Calu3 (cell line): ENCODE data around the gene SLMAP. TPM values are rescaled to one million over a fixed set of nuclear protein-coding genes. Genes with fewer than 3 reads are reported as not detected.

Experiments used
- BruUV-seq: library from RNA; stranded (reverse); fragments of 400-500 nt; replicated peaks from 2 replicates; lab custom pipeline; 2021; lab: Mats Ljungman, UMichigan
- CTCF ChIA-PET: fragments of 300-600 bp; sonication (Branson Sonifier 250); formaldehyde crosslinking; loops from one replicate; lab custom pipeline; 2022; ENCODE audit warnings: antibody characterized with exemption; lab: Charles Lee
- DNase-seq: peaks from one replicate; pipeline ENCODE4 v3.0.0; 2022
- H3K27ac Mint-ChIP-seq: one replicate; pipeline ENCODE4 v1.8.0; 2022; ENCODE audit warnings: mixed read lengths; ENCODE audit not compliant: unreplicated experiment
- H3K27me3 Mint-ChIP-seq: one replicate; pipeline ENCODE4 v1.8.0; 2022; ENCODE audit warnings: mixed read lengths; ENCODE audit not compliant: unreplicated experiment
- H3K36me3 Mint-ChIP-seq: one replicate; pipeline ENCODE4 v1.8.0; 2022; ENCODE audit warnings: mild to moderate bottlenecking, moderate library complexity, mixed read lengths; ENCODE audit not compliant: insufficient read depth, unreplicated experiment
- H3K4me1 Mint-ChIP-seq: one replicate; pipeline ENCODE4 v1.8.0; 2022; ENCODE audit warnings: mild to moderate bottlenecking, low read depth, mixed read lengths; ENCODE audit not compliant: unreplicated experiment
- H3K4me3 Mint-ChIP-seq: one replicate; pipeline ENCODE4 v1.8.0; 2022; ENCODE audit warnings: mild to moderate bottlenecking, low read depth, moderate library complexity, mixed read lengths; ENCODE audit not compliant: unreplicated experiment
- H3K9me3 Mint-ChIP-seq: one replicate; pipeline ENCODE4 v1.8.0; 2022; ENCODE audit warnings: low read depth, mixed read lengths; ENCODE audit not compliant: unreplicated experiment
- intact Hi-C: fragments of 100-400 bp; cut with micrococcal nuclease; formaldehyde crosslinking; loops from one replicate; pipeline ENCODE4 v1.10.0; 2022; ENCODE audit not compliant: unreplicated experiment
- total RNA-seq: library from RNA; stranded (reverse); gene quantifications from 2 replicates; pipeline ENCODE4 v1.2.3, GENCODE V29; 2022
- TF ChIP-seq, protein P1 (sequence below): fragments of 200-600 bp; IDR thresholded peaks from one replicate; pipeline ENCODE4 v1.8.0; 2022; ENCODE audit warnings: antibody characterized with exemption; ENCODE audit not compliant: unreplicated experiment

The SLMAP gene
- total RNA-seq, 1 experiment from 2014 or later, result 114 TPM

DNA sequence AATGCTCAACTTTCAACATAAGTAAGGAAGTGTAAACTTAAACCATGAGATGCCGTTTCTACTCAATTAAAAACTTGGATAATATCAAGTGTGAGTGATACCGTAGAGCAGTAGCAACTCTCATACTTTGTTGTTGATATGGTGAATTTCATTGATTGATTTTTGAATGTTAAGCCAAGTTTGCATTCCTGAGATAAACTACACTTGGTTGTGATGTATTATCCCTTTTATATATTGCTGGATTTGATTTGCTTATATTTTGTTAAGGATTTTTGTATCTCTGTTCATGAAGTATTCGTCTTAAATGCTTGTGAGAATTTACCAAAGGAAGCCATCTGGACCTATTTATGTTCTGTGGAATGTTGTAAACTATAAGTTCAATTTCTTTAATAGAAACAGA is 21.7 kb downstream of the SLMAP start:
- H3K27me3 Mint-ChIP-seq, result no peaks in the 10 kb centered on the region
- no peak overlapping the region for H3K27ac Mint-ChIP-seq
- TF ChIP-seq, protein P1, sequence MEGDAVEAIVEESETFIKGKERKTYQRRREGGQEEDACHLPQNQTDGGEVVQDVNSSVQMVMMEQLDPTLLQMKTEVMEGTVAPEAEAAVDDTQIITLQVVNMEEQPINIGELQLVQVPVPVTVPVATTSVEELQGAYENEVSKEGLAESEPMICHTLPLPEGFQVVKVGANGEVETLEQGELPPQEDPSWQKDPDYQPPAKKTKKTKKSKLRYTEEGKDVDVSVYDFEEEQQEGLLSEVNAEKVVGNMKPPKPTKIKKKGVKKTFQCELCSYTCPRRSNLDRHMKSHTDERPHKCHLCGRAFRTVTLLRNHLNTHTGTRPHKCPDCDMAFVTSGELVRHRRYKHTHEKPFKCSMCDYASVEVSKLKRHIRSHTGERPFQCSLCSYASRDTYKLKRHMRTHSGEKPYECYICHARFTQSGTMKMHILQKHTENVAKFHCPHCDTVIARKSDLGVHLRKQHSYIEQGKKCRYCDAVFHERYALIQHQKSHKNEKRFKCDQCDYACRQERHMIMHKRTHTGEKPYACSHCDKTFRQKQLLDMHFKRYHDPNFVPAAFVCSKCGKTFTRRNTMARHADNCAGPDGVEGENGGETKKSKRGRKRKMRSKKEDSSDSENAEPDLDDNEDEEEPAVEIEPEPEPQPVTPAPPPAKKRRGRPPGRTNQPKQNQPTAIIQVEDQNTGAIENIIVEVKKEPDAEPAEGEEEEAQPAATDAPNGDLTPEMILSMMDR, result no peak
- DNase-seq, result no peak
- intact Hi-C loops, result loop anchor here (2.0 kb wide), 1 partner anchor 19 kb away; no protein-coding TSS in a partner anchor
- H3K4me1 Mint-ChIP-seq, result peaks cover 25% of the 10 kb centered on the region
- CTCF ChIA-PET, result interaction anchor here (0.6 kb wide), 1 partner anchor 405 kb away, joined by 4 read pairs; no protein-coding TSS in a partner anchor
- H3K9me3 Mint-ChIP-seq, result no peaks in the 10 kb centered on the region
- no TSS peak for BruUV-seq
- H3K4me3 Mint-ChIP-seq, result no peak overlapping the region
- H3K36me3 Mint-ChIP-seq, result peaks cover 2% of the 10 kb centered on the region

DNA sequence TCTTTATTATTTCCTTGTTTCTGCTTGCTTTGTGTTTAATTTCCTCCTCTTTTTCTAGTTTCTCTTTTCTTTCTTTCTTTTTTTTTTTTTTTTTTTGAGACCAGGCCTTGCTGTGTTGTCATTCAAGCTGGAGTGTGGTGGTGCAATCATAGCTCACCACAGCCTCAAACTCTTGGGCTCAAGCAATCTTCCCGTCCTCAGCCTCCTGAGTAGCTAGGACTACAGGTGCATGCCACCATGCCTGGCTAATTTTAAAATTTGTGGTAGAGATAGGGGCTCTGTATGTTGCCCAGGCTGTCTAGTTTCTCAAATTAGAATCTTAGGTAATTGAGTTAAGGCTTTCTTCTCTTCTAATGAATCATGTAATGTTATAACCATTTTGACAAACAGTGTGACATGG is 22.4 kb downstream of the SLMAP start:
- TF ChIP-seq, protein P1, result no peak
- no peak for DNase-seq
- no peak overlapping the region for H3K4me3 Mint-ChIP-seq

DNA sequence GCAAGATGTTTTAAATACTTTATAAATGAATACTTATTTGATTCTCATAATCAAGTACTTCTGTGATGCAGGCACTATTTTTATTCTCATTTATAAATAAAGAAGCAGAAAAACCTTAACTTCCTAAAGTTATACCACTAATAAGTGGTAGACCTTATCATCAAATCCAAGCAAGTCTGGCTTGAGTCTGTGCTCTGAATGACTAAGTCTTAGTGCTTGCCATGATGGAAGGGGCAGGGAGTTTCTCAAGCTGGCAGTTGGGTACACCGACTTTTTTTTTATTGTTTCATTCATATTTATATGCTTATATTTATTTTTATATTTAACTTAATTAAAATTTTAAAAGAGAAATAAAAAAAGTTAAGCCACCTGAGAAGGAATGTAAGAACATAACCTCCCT is 23.6 kb downstream of the SLMAP start:
- Mint-ChIP-seq H3K27me3 (no peaks in the 10 kb centered on the region), H3K36me3 (peaks cover 5% of the 10 kb centered on the region), H3K9me3 (no peaks in the 10 kb centered on the region), H3K27ac (no peak overlapping the region), H3K4me1 (peaks cover 36% of the 10 kb centered on the region), H3K4me3 (no peak overlapping the region)
- intact Hi-C loops, result loop anchor here (2.0 kb wide), 1 partner anchor 17 kb away; no protein-coding TSS in a partner anchor
- DNase-seq, result no peak
- CTCF ChIA-PET, result no interaction called here
- no TSS peak for BruUV-seq
- TF ChIP-seq, protein P1, result no peak

More for the DNA sequence above, 22.4 kb downstream of the SLMAP start:
- BruUV-seq, result no TSS peak
- H3K9me3 Mint-ChIP-seq, result no peaks in the 10 kb centered on the region
- peak overlapping the region; percentile 19 for H3K27ac Mint-ChIP-seq
- H3K27me3 Mint-ChIP-seq, result no peaks in the 10 kb centered on the region
- intact Hi-C loops, result loop anchor here (2.0 kb wide), 1 partner anchor 18 kb away; no protein-coding TSS in a partner anchor
- peaks cover 32% of the 10 kb centered on the region for H3K4me1 Mint-ChIP-seq
- CTCF ChIA-PET, result interaction anchor here (0.7 kb wide), 1 partner anchor 551 kb away, joined by 5 read pairs; the partner anchor contains the start of gene APPL1
- peaks cover 5% of the 10 kb centered on the region for H3K36me3 Mint-ChIP-seq

- no peak for DNase-seq
- intact Hi-C loops, result no loop called here
- no peak overlapping the region for H3K4me3 Mint-ChIP-seq
- no TSS peak for BruUV-seq
- H3K36me3 Mint-ChIP-seq, result peaks cover 5% of the 10 kb centered on the region
- no peaks in the 10 kb centered on the region for H3K27me3 Mint-ChIP-seq
- no peak overlapping the region for H3K27ac Mint-ChIP-seq
- TF ChIP-seq, protein P1, result no peak
- peaks cover 21% of the 10 kb centered on the region for H3K4me1 Mint-ChIP-seq
- no peaks in the 10 kb centered on the region for H3K9me3 Mint-ChIP-seq
- CTCF ChIA-PET, result no interaction called here
These were observed 27.3 kb downstream of the SLMAP start for GRCh38 chr3:57783186-57784088.
